Measurements from ENCODE around the gene VPS37C.

VPS37C gene

DNA sequence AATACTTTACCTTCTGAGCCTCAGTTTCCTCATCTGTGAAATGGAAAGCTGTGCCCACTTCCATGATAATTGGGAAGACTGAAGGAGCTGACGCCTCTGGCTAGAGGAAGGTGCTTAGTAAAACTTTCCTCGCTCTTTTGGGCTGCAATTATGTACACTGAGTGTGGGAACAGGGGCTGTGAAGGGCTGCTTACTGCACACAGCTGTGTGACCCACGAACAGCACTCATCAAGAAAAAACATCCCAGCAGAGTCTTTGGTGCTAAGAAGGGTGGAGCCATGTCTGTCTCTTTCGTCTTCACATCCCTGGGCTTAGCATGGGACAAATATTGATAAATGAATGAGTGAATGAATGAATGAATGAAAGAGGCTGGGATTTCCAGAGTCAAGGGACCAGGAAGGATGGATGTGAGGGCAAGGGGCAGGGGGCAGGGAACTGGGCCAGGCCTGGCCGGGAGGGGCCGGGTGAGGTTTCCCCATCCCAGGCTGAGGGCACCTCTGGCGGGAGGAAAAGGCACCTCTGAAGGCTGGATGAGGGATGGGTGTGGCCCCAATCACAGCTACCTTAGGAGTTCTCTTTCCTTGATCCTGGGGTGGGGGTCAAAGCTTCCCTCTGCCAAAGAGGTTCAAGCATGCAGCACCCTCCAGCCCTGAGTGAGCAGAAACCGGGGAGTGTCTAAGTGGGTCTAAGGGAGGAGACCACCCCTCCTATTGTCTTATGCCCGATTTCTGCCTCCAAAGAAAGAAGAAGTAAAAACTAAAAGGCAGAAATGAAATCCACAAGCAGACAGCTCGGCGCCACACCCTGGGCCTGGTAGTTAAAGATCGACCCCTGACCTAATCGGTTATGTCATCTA is 68.1 kb downstream of the VPS37C start:
- no peak for DNase-seq (ENCODE audit: low spot score)

- DNase-seq (ENCODE audit: low spot score): no peak
Measured at GRCh38 chr11:61092280-61092766, 68.9 kb downstream of the VPS37C start.

DNA sequence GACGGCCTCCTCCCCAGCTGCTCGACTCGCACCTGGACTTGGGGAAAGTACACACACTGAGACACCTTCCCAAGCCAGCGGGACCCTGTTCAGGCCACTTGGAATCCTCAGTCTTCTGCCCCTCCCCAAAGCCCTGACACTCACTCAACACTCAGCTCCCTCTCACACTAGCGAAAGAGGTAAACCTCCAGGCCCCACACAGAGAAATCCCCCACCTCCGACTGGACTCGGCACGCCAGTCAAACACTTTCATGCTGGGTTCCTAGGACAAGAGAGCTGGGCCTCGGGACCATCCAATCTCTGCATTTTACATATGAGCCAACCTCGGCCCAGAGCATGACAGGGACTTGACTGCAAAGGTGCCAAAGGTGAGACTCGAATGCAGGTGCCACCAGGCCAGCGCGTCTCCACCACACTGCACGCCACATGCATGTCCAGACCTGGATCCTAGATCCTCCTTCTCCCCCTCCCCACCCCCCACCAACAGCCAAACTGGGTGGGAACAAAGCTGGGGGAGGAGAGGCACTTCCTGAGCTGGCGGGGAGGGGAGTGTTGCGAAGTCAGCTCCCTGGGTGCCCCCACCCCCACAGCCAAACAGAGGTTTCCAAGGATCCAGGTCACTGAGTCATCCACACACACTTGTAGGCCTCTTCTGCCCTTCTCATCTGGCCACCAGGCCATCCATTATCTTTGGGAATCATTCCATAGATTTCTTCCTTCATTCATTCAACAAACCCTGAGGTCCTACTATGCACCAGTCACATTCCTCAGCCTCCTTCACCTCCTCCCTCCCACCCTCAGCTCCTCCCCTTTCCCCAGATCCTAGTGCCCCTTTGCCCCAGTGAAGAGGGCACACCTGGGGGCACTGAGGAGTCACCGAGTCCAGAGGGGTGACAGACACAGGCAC is 69.6 kb downstream of the VPS37C start:
- no peak for DNase-seq (ENCODE audit: low spot score)

DNA sequence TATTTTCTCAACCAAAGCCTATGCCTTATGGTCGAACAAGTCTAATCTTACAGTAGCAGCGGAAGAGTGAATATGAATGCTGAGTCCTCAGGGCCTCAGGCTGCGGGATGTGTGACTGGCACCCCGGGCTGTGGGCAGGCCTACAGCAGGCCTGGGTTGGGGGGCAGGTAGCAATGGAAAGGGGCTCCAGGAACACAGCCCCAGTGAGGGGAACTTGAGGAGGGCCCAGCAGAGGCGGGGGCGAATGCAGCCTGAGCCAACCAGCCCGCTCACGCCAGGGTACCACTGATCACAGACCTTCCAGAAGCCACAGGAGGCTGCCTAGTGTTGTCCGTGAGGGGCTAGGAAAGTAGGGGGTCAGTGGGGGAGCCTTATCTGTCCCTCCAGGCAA is 70.2 kb downstream of the VPS37C start:
- DNase-seq (ENCODE audit: low spot score): no peak

GRCh38 chr11:61090521-61090920 is 70.7 kb downstream of the VPS37C start:
- DNase-seq (ENCODE audit: low spot score): no peak

GRCh38 chr11:61089806-61090491 is 71.3 kb downstream of the VPS37C start:
- DNase-seq (ENCODE audit: low spot score): no peak

- DNase-seq (ENCODE audit: low spot score): no peak
Measured at GRCh38 chr11:61087426-61088119, 73.7 kb downstream of the VPS37C start.

GRCh38 chr11:61083601-61084147 is 77.6 kb downstream of the VPS37C start:
- no peak for DNase-seq (ENCODE audit: low spot score)

DNA sequence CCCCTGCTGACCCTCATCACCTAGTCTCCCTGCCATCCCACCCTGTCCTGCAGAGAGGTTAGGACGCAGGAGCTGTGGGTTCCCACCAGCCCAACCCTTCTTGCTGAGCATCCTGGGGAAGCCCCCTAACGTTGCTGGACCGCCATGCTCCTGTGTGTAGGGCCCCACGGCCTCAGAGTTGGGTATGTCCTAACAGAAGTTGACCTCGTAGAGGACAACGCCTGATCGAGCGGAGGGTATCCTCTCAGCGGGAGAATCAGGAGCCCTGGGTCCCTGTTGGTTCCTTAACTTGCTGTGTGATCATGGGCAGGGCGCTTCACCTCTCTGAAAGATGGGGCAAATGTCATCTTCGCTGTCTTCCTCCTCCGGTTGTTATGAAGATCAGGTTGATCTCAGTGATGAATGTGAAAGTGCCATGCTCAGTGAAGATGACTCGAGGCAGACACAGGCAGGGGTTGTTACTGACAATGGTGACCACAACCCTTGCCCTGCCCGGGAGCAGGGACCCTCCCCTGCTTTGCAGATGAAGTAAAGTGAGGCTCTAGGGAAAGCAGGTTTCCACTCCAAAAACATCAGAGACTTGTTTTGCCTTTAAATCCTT is 78.2 kb downstream of the VPS37C start:
- no peak for DNase-seq (ENCODE audit: low spot score)

- DNase-seq (ENCODE audit: low spot score): no peak
Measured at GRCh38 chr11:61082062-61082870, 79.0 kb downstream of the VPS37C start.

DNA sequence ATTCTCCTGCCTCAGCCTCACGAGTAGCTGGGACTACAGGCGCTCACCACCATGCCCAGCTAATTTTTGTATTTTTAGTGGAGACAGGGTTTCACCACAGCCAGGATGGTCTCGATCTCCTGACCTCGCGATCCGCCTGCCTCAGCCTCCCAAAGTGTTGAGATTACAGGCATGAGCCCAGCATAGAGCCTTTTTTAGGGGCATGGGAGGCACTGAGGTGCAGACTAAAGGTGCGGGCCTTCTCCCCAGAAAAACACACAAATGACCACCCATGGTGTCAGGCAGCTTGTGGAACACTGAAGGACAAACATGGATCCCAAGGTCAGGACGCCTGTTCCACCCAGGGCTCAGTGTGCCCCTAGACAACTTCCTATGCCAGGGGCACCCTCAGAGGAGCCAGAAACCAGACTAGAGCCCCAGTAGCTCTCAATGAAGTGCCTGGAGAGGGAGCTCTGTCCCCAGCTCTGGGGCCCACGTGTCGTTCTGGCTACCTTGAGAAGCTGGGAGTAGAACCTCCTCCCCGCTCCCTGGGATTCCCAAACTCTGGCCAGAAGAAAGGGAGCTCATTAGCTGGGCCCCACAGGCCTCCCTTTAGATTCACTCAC is 80.1 kb downstream of the VPS37C start:
- no peak for DNase-seq (ENCODE audit: low spot score)

- no peak for DNase-seq (ENCODE audit: low spot score)
Measured at GRCh38 chr11:61080526-61080925, 80.7 kb downstream of the VPS37C start.

All from kidney capillary endothelial cell (primary cell).